HepG2 (cell line): ENCODE measurements around the gene C1QTNF1. TPM values are rescaled to one million over a fixed set of nuclear protein-coding genes. Genes with fewer than 3 reads are reported as not detected.
A peak's percentile ranks its signal among the peaks of the same experiment; 100 is the strongest.

Experiments
- DDIT3 ChIP-seq: sonication (generic); formaldehyde crosslinking; IDR thresholded peaks from 2 replicates; pipeline ENCODE4 v1.4.0; 2020; ENCODE audit warnings: mild to moderate bottlenecking, missing genetic modification reagents
- DNMT3B ChIP-seq: conservative IDR thresholded peaks from 2 replicates; pipeline ENCODE4 v1.6.1; 2016; ENCODE audit warnings: missing biosample characterization, control low read depth
- EP300 ChIP-seq, 3 experiments: sonication (generic) in 1 of 3; formaldehyde crosslinking in 1 of 3; IDR thresholded peaks; 2 replicates each; pipeline versions ENCODE4 v1.5.1 to v1.6.1; 2011 to 2020; ENCODE audit warnings: low read depth in 2 of 3, low read length in 2 of 3, borderline replicate concordance in 1 of 3, improper control_type of control experiment in 1 of 3, mild to moderate bottlenecking in 1 of 3, missing genetic modification reagents in 1 of 3, moderate library complexity in 1 of 3
- HCFC1 ChIP-seq: fragments of 150-350 bp; IDR thresholded peaks from 2 replicates; pipeline ENCODE4 v1.6.1; 2014; ENCODE audit warnings: low read depth, low read length
- ISL2 ChIP-seq: sonication (generic); formaldehyde crosslinking; IDR thresholded peaks from 2 replicates; pipeline ENCODE4 v1.5.0; 2020; ENCODE audit warnings: missing genetic modification reagents
- LRRFIP1 ChIP-seq: sonication (generic); formaldehyde crosslinking; conservative IDR thresholded peaks from 2 replicates; pipeline ENCODE4 v1.4.0; 2020; ENCODE audit warnings: missing genetic modification reagents
- MTF2 ChIP-seq: sonication (generic); formaldehyde crosslinking; IDR thresholded peaks from 2 replicates; pipeline ENCODE4 v1.5.0; 2020; ENCODE audit warnings: missing genetic modification reagents, borderline replicate concordance
- MXD1 ChIP-seq: sonication (generic); formaldehyde crosslinking; IDR thresholded peaks from 2 replicates; pipeline ENCODE4 v1.4.0; 2020; ENCODE audit warnings: mild to moderate bottlenecking, missing genetic modification reagents
- MXI1 ChIP-seq: IDR thresholded peaks from 3 replicates; pipeline ENCODE4 v1.6.1; 2012; ENCODE audit warnings: low read depth, low read length, inconsistent platforms, borderline replicate concordance
- SIN3A ChIP-seq: IDR thresholded peaks from 2 replicates; pipeline ENCODE4 v1.6.1; 2011; ENCODE audit warnings: low read depth, mild to moderate bottlenecking, control low read depth, low read length, borderline replicate concordance
- ZNF160 ChIP-seq: sonication (generic); formaldehyde crosslinking; IDR thresholded peaks from 2 replicates; pipeline ENCODE4 v1.8.0; 2022; ENCODE audit warnings: mild to moderate bottlenecking, inconsistent platforms, missing genetic modification reagents
- ZNF282 ChIP-seq: fragments of 450-650 bp; IDR thresholded peaks from 2 replicates; pipeline ENCODE4 v1.6.1; 2018; ENCODE audit not compliant: partially characterized antibody
- ZNF34 ChIP-seq: sonication (generic); formaldehyde crosslinking; IDR thresholded peaks from 2 replicates; pipeline ENCODE4 v1.4.0; 2020; ENCODE audit warnings: mild to moderate bottlenecking, missing genetic modification reagents, borderline replicate concordance
- ZNF441 ChIP-seq: sonication (generic); formaldehyde crosslinking; IDR thresholded peaks from 2 replicates; pipeline ENCODE4 v1.7.0; 2021; ENCODE audit warnings: missing genetic modification reagents, borderline replicate concordance
- ZNF564 ChIP-seq: sonication (generic); formaldehyde crosslinking; IDR thresholded peaks from 2 replicates; pipeline ENCODE4 v1.8.1; 2023; ENCODE audit warnings: mild to moderate bottlenecking, missing genetic modification reagents
- ZNF570 ChIP-seq: sonication (generic); formaldehyde crosslinking; IDR thresholded peaks from 2 replicates; pipeline ENCODE4 v1.4.0; 2020; ENCODE audit warnings: mild to moderate bottlenecking, missing genetic modification reagents, borderline replicate concordance
- ZNF614 ChIP-seq: IDR thresholded peaks from 2 replicates; pipeline ENCODE4 v1.6.1; 2018; ENCODE audit warnings: missing biosample characterization, missing genetic modification reagents, inconsistent platforms, borderline replicate concordance
- ZNF704 ChIP-seq: sonication (generic); formaldehyde crosslinking; IDR thresholded peaks from 2 replicates; pipeline ENCODE4 v1.8.1; 2023; ENCODE audit warnings: mild to moderate bottlenecking, inconsistent platforms, moderate library complexity, missing genetic modification reagents, borderline replicate concordance
- ZNF768 ChIP-seq: sonication (generic); formaldehyde crosslinking; IDR thresholded peaks from 2 replicates; pipeline ENCODE4 v1.4.0; 2020; ENCODE audit warnings: missing genetic modification reagents
- ZSCAN9 ChIP-seq: IDR thresholded peaks from 2 replicates; pipeline ENCODE4 v1.6.1; 2016; ENCODE audit warnings: borderline replicate concordance
- polyA plus RNA-seq, 8 experiments: library from polyadenylated mRNA; depleted of rRNA in 3 of 8; stranded (reverse) in 7 of 8; unstranded in 1 of 8; fragments of >200 nt; fragmentation: Illumina TruSeq in 4 of 8; extraction: Trizol in 4 of 8; gene quantifications; 2 replicates each; pipeline versions ENCODE4 v1.2.1 to v1.2.3, GENCODE V29; 2011 to 2016; ENCODE audit warnings: low read depth in 4 of 8, missing spikeins in 1 of 8, mixed read lengths in 1 of 8; ENCODE audit not compliant: insufficient read depth in 1 of 8
- total RNA-seq, 5 experiments: library from RNA; depleted of rRNA; stranded (reverse); fragments of >200 nt; fragmentation: Illumina TruSeq; extraction: Trizol; gene quantifications; 2 replicates each; pipeline ENCODE4 v1.2.3, GENCODE V29; 2016; ENCODE audit warnings: low read depth in 1 of 5
- TF ChIP-seq, protein P1 (sequence below): sonication (generic); formaldehyde crosslinking; IDR thresholded peaks from 2 replicates; pipeline ENCODE4 v1.8.1; 2023; ENCODE audit warnings: mild to moderate bottlenecking, missing genetic modification reagents, borderline replicate concordance

The C1QTNF1 gene
- total and polyA plus RNA-seq, 2 of the 13 experiments (the other 11 are each of a cell fraction or from before 2014, with no cell fraction given): 0.18 to 0.86 TPM

DNA sequence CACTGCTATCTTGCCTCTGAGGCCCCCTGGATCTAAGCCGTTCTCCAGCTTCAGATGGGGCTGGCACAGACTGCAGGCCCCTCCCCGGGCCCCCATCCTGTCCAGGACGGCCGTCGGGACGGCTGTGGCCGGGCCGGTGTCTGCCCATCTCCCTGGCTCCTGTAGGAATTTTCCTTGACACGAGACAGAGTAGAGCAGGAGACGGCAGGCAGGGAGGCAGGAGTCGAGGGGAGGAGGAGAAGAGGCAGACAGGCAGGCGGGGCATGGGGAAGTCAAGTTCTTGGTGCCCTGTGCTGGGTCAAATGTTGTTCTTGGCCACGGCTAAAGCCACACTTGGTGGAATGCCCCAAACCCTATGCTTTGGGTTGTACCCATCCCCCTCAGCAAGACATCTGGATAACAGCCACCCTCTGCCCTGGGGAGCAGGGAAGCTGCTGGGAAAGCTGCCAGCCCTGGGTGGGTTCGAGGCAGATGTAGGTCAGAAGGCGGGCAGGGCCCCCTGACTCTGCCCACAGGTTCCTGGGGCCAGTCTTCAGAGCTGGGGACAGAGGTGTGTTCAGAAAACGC lies 4.0 kb downstream of the C1QTNF1 start (continued):
- TF ChIP-seq ZNF704 (no peak), HCFC1 (no peak), ZSCAN9 (CRISPR knock-in tag) (no peak), ZNF570 (CRISPR knock-in tag) (no peak), ZNF160 (CRISPR knock-in tag) (peak; percentile 36), DNMT3B (CRISPR knock-in tag) (0 out of 2 replicates have a peak, but pooled peaks have one; percentile 44), MXD1 (CRISPR knock-in tag) (peak; percentile 9; the same call in 1 of the 2 replicates), LRRFIP1 (no peak), ISL2 (CRISPR knock-in tag) (peak; percentile 25; the same call in 1 of the 2 replicates), ZNF614 (CRISPR knock-in tag) (no peak), ZNF441 (no peak), ZNF282 (no peak), DDIT3 (CRISPR knock-in tag) (no peak), ZNF564 (CRISPR knock-in tag) (no peak), MXI1 (no peak), MTF2 (CRISPR knock-in tag) (no peak), ZNF768 (CRISPR knock-in tag) (no peak), SIN3A (no peak), EP300 (IDR thresholded peaks at IDR 0.05; ENCODE audit: low read depth in 2 of 2, low read length in 2 of 2) (no peak; a peak in 1 of 4 replicates), EP300 (CRISPR knock-in tag; IDR thresholded peaks at IDR 0.05; ENCODE audit: borderline replicate concordance) (no peak), ZNF34 (CRISPR knock-in tag) (no peak)
- TF ChIP-seq, protein P1, sequence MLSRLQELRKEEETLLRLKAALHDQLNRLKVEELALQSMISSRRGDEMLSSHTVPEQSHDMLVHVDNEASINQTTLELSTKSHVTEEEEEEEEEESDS (CRISPR knock-in tag): no peak
